GM18517 (cell line): Measurements from ENCODE around the gene LOXL4.

Experiments
- ATAC-seq: cut with Tn5 transposase; IDR thresholded peaks from one replicate; pipeline ENCODE4 v1.9.1; 2021; ENCODE audit warnings: mild to moderate bottlenecking, moderate library complexity; ENCODE audit not compliant: unreplicated experiment

LOXL4 gene

GRCh38 chr10:98265403-98266378 is 2.3 kb downstream of the LOXL4 start:
- no peak for ATAC-seq

- ATAC-seq, result no peak
Observed at GRCh38 chr10:98264378-98265065, 3.5 kb downstream of the LOXL4 start.

GRCh38 chr10:98263088-98263487 is 4.9 kb downstream of the LOXL4 start:
- no peak for ATAC-seq

GRCh38 chr10:98262571-98262970 is 5.4 kb downstream of the LOXL4 start:
- ATAC-seq, result no peak

DNA sequence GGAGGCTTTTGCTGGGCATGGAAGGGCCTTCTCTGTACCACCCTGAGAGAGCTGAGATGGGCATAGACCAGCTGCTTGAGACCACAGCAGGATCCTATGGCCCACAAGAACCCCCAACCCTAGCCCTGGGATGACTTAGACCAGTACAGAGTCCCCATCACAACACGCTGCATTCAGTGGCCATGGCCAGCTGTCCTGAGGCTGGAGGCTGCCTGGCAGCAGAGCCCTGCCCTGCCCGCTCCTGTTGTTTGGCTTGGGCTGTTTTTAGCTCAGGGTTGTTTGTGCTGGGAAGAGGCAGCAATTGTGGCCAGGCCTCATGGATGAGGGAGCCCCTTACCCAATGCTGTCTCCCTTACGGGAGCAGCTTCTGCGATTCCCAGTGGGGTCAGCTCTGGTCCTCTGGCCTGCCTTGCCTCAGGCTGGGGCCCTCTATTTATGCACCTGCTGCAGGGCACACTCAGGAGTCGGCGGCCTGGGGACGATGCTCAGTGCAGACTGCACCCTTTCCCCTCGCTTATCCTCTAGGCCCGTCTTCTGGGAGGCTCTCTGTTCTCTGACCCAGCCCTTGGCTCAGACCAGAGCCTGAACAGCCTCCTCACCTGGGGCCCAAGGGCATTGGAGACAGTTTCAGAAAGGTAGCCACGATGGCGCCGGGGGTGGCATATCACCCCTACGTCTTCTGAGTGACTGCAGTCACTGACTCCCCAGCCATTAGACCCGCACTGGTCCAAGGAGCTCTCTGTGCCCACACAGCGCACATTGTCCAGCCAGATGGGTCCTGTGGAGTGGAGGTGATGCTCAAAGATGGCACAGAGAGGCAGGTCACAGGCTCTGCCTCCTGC is 6.3 kb downstream of the LOXL4 start:
- ATAC-seq, result no peak

DNA sequence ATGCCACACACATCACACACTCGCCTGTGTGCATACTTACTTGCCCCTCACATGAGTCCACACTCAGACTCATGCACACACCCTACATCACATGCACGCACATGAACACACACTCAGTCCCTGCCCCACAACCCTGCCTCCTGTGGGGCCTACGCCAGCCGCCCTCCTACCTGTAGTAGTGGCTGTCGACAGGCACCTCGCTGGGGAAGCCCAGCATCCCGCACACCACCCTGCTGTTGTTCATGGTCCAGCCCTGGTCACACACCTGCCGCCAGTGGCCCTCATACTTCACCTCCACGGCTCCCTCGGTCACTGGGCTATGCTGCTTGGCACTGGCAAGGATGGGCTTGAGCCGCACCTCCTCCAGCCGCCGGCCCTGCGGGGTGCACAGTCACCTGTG is 7.2 kb downstream of the LOXL4 start:
- ATAC-seq, result no peak

DNA sequence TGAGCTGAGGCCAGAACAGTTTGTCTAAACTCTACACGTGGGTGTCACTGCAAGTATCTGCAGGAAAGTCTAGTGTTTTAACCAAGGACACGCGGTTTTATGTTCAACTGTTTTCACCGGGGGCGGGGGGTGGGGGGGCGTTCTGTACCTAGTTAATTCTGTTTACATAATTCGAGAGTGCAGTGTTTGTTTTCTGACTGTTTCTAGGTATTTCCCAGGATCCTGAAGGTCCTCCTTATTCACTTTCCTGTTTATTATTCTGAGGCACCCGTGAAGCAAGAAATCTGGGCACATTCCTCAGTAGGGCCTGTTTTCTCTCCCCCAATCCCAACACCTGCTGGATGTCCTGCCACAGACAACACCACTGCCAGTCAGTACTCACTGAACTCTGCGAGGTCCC is 7.6 kb downstream of the LOXL4 start:
- ATAC-seq, result no peak

GRCh38 chr10:98259606-98260315 is 8.2 kb downstream of the LOXL4 start:
- no peak for ATAC-seq

- no peak for ATAC-seq
Observed at GRCh38 chr10:98258683-98259454, 9.1 kb downstream of the LOXL4 start.

GRCh38 chr10:98257961-98258360 is 10.0 kb downstream of the LOXL4 start:
- no peak for ATAC-seq

DNA sequence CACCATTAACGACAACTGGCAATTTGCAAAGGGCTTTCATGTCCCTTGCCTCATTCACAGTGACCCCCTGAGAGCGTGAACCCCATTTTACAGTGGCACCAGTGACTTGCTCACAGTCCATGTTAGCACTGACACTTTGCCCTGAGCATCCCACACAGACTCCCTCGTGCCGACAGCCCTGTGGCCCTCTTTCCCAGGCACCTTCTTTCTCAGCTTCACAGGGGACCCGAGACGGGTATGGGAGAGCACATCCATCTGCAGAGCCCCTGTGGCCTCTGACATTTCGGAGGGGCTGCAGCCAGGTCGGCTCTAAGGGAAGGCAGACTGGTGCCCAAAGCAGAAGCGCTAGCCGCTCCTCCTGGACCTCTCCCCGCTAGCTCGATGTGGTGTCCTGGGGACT is 10.8 kb downstream of the LOXL4 start:
- no peak for ATAC-seq

- ATAC-seq, result no peak
Observed at GRCh38 chr10:98256692-98257091, 11.3 kb downstream of the LOXL4 start.

DNA sequence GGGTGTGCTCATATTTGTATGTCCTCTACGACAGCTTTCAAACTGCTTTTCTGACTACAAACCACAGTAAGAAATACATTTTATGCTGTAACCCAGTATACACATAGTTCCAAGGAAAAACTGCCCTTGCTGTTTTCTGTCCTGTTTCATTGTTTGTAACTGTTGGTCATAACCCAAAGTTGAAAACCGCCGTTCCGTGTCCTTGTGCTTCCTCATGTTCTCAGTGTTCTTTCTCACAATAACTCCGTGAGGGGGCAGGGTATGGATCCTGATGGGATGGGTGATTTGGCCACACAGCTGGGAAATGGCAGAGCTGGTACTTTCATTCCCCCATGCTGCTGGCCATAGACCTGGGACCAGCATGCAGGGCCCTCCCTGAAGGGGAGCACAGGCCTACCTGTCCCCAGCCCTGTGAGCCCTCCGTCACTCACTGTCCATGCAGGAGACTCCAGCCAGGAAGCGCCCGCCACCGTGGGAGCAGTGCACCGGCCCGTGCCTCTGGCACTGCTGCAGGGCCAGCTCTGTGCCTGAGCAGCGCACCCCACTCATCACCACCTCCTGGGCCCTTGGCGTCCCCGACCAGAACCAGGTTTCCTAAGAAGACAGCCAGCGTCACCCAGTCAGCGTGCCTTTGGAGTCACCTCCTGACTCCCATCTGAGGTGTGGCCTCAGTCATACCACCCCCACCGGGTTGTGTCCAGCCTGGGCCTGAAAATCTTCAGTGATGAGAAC is 12.7 kb downstream of the LOXL4 start:
- ATAC-seq, result no peak

DNA sequence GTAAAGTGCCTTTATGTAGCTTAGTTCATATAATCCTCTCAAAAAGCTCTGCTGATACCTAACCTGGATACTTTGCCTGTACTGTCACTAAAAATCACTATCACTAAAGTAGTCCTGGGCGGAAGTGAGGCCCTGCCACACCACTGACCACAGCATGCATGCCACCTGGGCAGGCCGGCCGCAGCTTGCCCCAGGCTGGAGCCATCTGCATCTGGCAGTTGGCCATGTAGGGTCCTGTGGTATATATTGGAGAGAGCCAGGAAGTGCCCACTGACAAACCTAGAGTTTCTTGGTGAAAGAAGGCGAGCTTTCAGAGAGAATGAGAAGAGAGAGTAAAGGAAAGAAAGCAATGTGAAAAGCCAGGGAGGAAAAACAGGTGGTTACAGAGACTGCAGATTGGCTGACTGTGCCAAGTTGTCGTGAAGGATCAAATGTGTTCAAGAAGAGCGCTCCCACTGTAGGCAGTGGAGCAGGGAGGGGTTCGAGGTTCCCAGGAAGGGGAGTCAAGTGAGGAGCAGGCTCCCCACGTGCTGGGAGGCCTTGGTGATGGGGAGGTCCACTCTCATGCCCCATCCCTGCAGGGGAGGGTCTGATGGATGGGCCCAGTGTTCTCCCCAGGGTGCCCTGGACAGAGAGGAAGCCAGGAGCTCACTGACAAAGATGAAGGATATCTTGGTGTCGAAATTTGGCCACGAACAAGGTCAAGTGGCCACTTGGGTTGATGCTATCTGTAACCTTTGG is 13.6 kb downstream of the LOXL4 start:
- no peak for ATAC-seq

DNA sequence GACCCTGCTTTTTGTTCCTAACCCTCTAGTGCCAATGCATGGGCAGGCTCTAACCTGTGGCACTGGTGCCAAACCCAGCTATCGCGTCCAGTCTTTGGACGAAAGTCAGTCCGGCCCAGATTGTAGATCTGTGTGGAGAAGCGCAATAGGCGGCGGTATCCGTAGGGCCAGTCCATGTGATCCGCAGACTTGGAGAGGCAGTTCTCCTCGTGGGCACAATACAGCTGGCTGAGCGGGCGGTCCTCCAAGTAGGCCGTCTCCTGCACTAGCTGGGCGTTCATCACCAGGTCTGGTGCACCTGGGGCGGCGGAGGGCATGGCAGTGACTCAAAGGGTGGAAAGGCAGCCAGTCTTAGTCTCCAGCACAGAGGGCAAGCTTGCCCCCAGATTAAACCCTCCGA is 14.5 kb downstream of the LOXL4 start:
- no peak for ATAC-seq

- no peak for ATAC-seq
Observed at GRCh38 chr10:98252464-98252863, 15.5 kb downstream of the LOXL4 start.

DNA sequence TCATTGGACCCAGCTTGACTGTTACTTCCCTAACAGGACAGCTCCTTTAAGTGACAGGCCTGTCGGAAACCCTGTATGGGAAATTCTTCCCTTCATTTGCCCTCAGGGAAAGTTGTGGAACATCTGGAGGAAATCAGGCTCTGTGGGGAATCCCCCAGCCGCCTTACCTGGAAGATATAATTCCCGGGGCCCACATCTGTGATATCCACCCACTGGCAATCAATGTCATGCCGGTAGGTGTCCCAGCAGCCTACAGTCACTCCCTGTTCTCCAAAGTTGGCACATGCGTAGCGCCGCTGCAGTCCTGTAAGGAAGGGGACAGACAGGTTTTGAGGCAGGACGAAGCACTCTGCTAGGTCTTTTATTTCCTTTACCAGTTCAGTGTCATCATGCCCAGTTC is 16.6 kb downstream of the LOXL4 start:
- ATAC-seq, result no peak

DNA sequence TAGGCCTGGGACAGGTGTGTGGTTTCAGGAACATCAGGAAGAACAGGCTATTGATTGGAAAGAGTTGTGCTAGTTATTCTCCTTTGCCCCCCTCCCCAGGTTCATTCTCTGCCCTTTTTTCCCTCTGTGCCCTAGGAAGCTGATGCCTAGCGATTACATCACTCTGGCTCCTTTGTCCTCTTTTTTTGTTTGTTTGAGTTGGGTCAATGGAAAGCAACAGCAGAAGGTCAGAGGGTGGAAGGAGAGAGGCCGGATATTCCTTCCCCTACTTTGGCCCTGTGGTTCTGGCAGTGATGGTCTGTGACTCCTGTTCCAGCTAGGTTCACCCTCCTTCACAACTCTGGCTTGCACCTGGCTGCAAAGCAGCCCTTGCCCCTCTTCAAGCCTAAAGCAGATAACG is 18.9 kb downstream of the LOXL4 start:
- no peak for ATAC-seq

GRCh38 chr10:98248018-98248417 is 20.0 kb downstream of the LOXL4 start:
- no peak for ATAC-seq
